ENCODE data around the gene CHP2.

The CHP2 gene

GRCh38 chr16:23710008-23710407 is 44.8 kb upstream of the CHP2 start:
- TF ChIP-seq TEAD4 (IDR thresholded peaks at IDR 0.05) (no peak), EP300 (IDR thresholded peaks at IDR 0.05; ENCODE audit: borderline replicate concordance) (no peak)

GRCh38 chr16:23710504-23710903 is 44.3 kb upstream of the CHP2 start:
- TF ChIP-seq TAF1 (IDR thresholded peaks at IDR 0.05; ENCODE audit: low read depth) (no peak), MAX (IDR thresholded peaks at IDR 0.05) (no peak), TEAD4 (IDR thresholded peaks at IDR 0.05) (no peak), NFIC (IDR thresholded peaks at IDR 0.05) (no peak), EP300 (IDR thresholded peaks at IDR 0.05; ENCODE audit: borderline replicate concordance) (no peak), ZBTB7A (IDR thresholded peaks at IDR 0.05; ENCODE audit: low read depth) (no peak), CREB1 (IDR thresholded peaks at IDR 0.05; ENCODE audit: low read depth) (no peak), EGR1 (IDR thresholded peaks at IDR 0.05) (no peak), RAD21 (IDR thresholded peaks at IDR 0.05; ENCODE audit: low read depth) (no peak), YY1 (IDR thresholded peaks at IDR 0.05; ENCODE audit: low read depth) (no peak), TCF12 (IDR thresholded peaks at IDR 0.05; ENCODE audit: low read depth) (no peak)

- TF ChIP-seq EGR1 (IDR thresholded peaks at IDR 0.05) (no peak), FOXM1 (IDR thresholded peaks at IDR 0.05; ENCODE audit: borderline replicate concordance, low read depth) (no peak), EP300 (IDR thresholded peaks at IDR 0.05; ENCODE audit: borderline replicate concordance) (no peak), TEAD4 (IDR thresholded peaks at IDR 0.05) (no peak), TCF12 (IDR thresholded peaks at IDR 0.05; ENCODE audit: low read depth) (no peak)
These were observed 43.0 kb upstream of the CHP2 start for GRCh38 chr16:23711785-23712184.

- TF ChIP-seq CEBPB (IDR thresholded peaks at IDR 0.05): no peak
- TF ChIP-seq USF1 (IDR thresholded peaks at IDR 0.05): no peak
- no peak for TF ChIP-seq NFIC (IDR thresholded peaks at IDR 0.05)
These were observed 41.9 kb upstream of the CHP2 start, which contains the start of gene ERN2 for GRCh38 chr16:23712976-23713375. ERN2 (minus strand) TSS chr16:23713222; CDS start chr16:23713187, 35 bp downstream.

- no peak for TF ChIP-seq YY1 (IDR thresholded peaks at IDR 0.05; ENCODE audit: low read depth)
These were observed 38.3 kb upstream of the CHP2 start for GRCh38 chr16:23716484-23716883.

- TF ChIP-seq REST (IDR thresholded peaks at IDR 0.05; ENCODE audit: low read depth) (no peak), RAD21 (IDR thresholded peaks at IDR 0.05; ENCODE audit: low read depth) (no peak), USF1 (IDR thresholded peaks at IDR 0.05) (no peak), CEBPB (IDR thresholded peaks at IDR 0.05) (no peak), EGR1 (IDR thresholded peaks at IDR 0.05) (no peak), ZBTB7A (IDR thresholded peaks at IDR 0.05; ENCODE audit: low read depth) (no peak), TCF12 (IDR thresholded peaks at IDR 0.05; ENCODE audit: low read depth) (no peak), FOXM1 (IDR thresholded peaks at IDR 0.05; ENCODE audit: borderline replicate concordance, low read depth) (no peak), YY1 (IDR thresholded peaks at IDR 0.05; ENCODE audit: low read depth) (no peak), MAX (IDR thresholded peaks at IDR 0.05) (no peak)
These were observed 30.6 kb upstream of the CHP2 start for GRCh38 chr16:23724096-23724784.

- TF ChIP-seq RAD21 (IDR thresholded peaks at IDR 0.05; ENCODE audit: low read depth) (no peak), TAF1 (IDR thresholded peaks at IDR 0.05; ENCODE audit: low read depth) (no peak), CEBPB (IDR thresholded peaks at IDR 0.05) (no peak), TCF12 (IDR thresholded peaks at IDR 0.05; ENCODE audit: low read depth) (no peak), EGR1 (IDR thresholded peaks at IDR 0.05) (no peak), USF1 (IDR thresholded peaks at IDR 0.05) (no peak), FOXM1 (IDR thresholded peaks at IDR 0.05; ENCODE audit: borderline replicate concordance, low read depth) (no peak), CREB1 (IDR thresholded peaks at IDR 0.05; ENCODE audit: low read depth) (no peak), MAX (IDR thresholded peaks at IDR 0.05) (no peak), REST (IDR thresholded peaks at IDR 0.05; ENCODE audit: low read depth) (no peak), ZBTB7A (IDR thresholded peaks at IDR 0.05; ENCODE audit: low read depth) (no peak), YY1 (IDR thresholded peaks at IDR 0.05; ENCODE audit: low read depth) (no peak), TEAD4 (IDR thresholded peaks at IDR 0.05) (no peak), NFIC (IDR thresholded peaks at IDR 0.05) (no peak), EP300 (IDR thresholded peaks at IDR 0.05; ENCODE audit: borderline replicate concordance) (no peak)
These were observed 30.1 kb upstream of the CHP2 start for GRCh38 chr16:23724785-23725131.
